GF-D8 (cell line): ENCODE data around the gene NKD1.

ENCODE experiments used
- DNase-seq: peaks from one replicate; lab custom pipeline; 2025; lab: John Stamatoyannopoulos, UW

NKD1 gene

DNA sequence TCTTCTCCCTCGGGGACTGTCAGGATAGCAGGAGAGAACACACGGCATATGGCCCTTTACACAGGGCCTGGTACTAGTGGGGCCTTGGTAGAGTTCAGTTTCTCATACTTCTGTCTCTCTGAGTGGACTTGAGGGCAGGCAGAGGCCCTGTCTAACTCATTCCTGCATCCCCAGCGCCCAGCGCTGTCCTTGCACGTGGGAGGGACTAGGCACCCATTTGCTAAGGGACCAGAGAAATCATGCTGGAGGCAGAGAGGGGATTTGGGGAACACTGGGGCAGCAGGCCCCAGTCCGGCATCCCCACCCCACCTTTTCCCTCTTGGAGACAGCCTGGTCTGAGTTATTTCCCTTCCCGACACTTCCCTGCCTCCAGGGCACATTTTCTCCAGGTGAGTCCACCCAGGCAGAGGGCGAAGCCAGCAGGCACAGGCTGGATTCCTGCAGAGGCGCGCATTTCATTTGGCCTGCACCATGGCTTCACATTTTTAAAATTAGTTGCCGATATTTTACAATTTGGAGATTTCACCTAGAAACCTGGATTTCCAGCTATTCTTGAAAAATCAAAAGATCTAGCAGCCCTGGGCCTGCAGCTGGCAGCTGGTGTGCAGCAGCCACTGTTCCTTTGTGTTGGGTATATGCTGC, 9.7 kb upstream of the NKD1 start:
- DNase-seq = no peak

DNA sequence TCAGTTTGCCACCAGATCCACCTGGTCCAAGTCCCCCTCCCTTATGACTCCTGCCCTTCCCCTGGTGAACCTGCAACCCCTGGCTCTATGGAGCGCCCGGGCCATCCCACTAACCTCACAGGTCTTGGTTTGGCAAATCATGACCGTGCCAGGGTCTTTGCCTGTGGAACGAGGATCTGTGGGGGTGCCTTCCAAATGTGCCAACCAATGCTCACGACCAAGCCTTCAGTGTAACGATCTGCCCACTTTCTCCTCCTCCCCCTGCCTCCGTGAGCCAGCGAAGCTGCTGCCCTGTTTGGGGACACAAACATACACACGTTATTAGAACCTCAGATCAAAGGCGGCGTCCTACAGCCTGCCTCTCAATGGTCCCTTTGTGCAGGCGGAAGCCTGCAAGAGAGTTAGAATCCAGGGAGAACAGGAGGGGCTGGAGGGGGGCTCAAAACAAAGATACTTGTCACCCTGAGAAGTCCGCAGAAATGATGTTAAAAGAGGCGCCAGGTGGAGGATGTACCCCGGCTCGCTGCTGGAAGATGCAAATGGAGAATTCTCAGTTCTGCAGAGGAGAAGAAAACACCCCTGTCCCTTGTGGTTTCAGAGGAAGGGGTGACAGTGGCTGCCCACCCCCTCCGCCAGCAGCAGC, 9.0 kb upstream of the NKD1 start:
- no peak for DNase-seq

DNA sequence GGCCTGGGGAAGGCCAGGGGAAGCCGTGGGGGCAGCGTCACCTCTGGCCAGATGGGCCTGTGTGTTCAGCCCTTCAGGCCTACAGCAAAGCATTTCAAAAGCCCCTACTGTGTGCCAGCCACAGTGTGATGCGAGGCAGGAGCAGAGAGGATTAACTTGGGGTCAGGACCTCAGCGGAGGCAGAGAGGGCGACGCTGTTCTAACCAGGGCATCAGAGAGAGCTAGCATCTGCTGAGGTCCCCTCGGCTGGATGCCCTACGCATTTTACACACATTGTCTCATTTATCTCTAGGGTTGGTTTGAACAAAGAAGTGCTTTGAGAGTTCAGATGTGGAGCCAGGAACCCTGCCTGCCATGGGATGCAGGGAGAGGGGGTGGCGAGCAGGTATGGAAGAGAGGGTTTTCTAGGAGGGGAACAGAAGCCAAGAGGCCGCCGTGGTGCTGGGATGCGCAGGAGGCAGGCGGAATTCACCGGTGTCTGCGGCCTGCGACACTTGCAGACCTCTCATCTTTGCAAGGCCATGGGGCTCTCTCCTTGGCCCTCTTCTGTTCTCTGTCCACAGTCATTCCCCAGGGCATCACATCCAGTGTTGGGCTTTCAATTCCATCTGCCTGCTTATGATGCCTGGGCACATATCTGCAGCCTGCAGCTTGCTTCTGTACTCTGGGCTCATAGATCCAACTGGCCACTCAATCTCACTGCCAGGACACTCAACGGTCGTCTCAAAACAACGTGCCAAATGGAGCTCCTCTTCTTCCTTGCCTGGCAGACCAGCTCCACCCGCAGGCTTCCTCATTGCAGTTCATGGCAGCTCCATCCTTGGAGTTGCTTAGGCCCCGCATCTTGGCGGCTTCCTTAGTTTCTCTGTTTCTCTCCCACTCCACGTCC, 8.1 kb upstream of the NKD1 start:
- DNase-seq = no peak

DNA sequence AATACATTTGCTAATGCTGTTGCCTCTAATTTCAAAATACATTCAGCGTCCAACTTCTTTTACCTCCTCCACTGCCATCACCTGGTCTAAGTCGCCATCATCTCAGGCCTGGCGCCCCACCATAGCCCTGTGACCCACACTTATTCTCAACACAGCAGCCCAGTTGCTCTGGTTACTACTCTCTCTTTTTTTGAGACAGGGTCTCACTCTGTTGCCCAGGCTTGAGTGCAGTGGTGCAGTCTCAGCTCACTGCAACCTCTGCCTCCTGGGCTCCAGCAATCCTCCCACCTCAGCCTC, 7.5 kb upstream of the NKD1 start:
- no peak for DNase-seq

DNA sequence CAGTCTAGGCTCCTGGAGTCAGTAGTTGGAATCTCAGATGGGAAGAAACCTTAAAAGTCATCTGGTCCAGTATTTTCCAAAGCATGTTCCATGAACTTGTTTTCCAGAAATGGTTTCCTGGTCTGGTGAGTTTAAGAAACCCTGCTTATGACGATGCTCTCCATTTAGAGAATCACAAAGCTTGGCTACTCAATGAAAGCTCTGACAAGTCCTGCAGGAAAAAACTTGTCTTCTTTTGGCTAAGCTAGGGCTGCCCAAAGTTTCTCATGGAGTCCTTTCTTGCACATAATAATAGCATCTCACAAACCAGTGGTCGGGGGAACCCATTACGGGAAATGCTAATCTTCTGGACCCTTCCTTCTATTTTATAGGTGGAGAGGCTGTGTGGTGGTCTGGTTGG, 5.5 kb upstream of the NKD1 start:
- no peak for DNase-seq

DNA sequence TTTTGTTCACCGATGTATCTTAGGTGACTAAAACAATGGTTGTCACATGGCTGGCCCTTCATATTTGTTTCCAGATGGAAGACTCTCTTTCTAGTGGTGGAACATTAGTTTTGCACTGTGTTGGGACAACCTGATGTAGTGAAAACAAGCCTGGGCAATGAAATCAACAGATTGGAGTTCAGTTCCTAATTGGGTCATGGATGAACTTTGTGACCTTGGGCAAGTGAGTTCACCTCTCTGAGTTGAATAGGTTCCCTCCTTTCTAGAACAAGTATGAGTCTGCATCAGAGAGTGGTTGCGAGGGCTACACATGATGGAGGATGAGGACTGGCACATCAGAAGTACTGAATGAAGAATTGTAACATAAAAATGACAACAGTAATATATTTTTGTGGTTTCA, 2.1 kb upstream of the NKD1 start:
- DNase-seq = no peak

DNA sequence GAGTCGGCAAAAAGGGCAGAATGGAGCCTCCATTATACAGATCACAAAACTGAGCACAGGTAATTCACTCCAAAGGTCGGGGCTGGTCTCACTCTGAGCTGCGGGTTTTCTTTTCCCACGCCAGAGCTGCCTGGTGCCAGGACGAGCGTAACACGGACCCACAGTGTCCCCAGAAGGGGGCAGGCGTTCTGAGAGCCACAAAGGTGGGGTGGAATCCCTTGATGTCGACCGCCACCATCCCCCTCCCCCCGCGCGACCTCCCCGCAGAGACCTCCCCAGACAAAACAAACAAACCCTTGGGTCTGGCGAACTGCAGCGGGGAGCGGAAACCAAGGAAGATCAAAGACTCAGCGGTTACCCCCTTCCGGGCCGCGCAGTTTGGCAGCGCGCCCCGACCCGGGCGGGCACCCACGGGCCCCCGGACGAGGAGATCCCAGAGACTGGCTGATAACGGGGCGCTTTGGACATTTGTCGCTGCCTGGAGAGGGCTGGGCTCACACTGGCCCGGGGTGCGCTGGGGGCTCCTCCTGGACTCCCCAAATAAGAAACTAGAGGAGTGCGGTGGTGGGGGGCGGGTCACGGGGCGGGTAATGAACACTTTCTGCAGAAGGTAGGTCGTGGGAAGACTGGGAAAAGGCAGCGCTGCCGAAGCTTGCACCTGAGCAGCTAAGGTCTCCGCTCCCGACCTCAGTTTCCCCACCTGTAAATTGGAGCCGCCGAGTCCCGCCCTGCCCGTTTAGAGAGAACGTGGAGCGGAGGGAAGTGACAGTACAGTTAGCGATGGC, 664 bp upstream of the NKD1 start:
- peak; percentile 2 for DNase-seq

DNA sequence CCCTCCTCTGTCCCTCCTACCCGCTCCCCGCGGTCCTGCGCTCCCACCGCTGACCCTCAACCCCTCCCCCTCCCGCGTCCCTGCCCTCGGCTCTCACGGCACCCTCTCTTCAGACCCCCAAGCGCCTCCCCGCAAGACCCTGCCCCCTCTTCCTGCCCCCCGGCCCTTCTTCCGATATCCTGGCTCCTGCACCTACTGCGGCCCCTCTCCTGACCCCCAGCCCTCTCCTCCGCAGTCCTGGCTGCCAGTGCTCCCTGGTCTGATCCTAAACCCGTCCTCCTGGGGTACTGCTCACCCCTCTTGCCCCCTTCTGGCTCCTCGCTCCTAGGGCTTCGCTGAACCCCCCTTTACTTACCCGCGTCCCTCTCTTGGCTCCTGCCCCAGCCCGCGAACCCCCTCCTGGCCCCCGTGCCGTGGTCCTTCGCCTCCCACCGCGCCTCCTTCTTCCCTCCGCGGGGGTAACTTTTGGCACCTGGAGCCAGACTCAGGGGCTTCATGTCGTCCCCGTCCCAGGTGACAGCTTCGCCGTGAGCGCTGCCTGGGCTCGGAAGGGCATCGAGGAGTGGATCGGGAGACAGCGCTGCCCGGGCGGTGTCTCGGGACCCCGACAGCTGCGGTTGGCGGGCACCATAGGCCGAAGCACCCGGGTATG, 839 bp downstream of the NKD1 start:
- no peak for DNase-seq

DNA sequence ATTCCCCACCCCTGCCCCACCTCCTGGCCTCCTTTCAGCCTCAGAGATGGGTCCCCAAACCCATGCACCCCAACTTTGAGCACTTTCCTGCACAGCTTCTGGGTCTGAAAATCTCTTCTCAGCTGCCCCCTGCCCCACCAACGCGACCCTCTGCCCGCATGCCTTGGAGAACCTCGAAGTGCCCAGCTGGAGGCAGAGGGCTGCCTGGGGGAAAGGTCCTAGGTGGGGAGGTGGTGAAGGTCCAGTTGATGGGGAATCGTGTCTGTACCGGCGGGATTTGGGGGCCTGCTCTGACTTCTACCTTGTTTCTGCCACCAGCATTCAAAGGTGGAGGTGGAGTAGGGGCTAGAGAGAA, 1.3 kb downstream of the NKD1 start:
- DNase-seq = no peak

DNA sequence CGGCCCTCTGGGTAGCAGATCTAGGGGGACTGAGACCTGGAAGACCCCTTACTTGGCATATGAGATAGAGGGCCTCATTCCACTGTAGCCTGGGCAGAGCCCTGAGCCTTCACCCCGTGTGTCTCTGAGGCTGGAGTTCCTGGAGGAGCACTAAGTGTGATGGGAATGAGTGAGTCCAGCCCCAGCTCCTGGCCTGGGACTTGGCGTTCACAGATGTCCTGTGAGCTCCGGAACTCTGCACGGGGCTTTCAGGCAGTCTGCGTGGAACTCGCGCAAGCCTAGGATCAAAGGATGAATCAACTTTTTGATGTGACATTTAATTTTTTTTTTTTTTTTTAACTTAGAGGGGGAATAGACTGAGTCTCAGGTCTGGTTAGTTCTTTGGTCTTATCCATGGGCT, 1.8 kb downstream of the NKD1 start:
- no peak for DNase-seq

DNA sequence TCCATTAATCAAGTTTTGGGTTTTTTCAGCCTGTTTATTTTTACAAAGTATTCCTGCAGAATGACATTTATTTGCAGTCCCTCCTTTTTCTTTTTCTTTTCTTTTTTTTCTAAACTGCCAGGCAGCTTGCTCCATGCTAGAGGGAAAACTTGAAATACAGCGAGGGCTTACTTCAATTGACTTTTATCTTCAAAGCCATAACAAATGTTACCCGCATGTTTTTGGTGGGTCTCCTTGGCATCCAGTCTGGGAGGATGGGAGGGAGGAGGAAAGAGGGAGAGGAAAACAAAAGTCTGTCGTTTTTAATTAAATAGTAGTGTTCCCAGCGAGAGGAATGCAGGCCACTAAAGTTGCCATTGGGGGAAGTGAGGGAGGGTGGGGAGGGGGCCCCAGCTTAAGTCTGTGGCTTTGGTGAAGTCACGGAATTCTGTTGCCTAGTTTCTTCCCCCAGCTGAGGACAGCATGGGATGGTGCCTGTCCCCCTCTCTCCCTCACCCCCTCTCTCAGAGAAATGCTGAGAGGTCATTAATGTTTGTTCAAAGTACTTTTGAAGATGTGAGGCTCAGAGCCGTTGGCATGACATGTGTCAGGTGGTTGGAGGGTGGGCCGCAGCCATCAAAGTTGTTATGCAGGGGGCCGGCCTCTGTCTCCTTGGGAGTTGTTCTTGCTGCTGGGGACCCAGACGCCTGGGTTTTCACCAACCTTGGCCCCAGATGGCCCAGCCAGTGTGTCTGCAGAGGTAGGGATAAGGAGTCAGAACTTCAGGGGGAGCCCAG, 2.9 kb downstream of the NKD1 start:
- no peak for DNase-seq

DNA sequence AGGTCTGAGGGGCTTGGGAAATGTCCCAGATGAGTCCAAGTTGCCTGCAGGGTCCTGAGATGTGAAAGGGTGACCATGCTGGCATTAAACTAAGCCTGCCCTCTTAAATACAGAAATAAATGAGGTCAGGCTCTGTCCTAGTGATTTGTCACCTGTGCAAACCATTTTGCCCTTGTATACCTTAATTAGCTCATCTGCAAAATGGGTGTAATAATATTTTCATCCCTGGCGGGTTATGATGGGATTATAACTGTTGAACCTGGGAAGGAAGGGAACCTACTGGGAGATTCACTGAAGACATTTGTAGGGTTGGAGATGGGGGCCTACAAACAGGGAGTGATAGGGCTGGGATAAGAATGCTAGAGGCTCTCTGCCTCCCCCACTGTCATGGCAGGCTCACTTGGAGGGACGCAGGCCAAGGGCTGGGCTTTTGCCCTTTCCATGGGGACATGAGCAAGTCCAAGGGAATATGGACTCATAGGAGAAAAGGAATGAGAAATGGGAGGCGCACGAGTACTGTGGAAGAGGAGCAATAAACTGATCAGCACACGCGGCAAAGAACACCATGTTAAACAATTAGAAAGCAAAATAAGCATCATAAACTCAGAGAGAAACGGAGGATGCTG, 4.4 kb downstream of the NKD1 start:
- DNase-seq = no peak

DNA sequence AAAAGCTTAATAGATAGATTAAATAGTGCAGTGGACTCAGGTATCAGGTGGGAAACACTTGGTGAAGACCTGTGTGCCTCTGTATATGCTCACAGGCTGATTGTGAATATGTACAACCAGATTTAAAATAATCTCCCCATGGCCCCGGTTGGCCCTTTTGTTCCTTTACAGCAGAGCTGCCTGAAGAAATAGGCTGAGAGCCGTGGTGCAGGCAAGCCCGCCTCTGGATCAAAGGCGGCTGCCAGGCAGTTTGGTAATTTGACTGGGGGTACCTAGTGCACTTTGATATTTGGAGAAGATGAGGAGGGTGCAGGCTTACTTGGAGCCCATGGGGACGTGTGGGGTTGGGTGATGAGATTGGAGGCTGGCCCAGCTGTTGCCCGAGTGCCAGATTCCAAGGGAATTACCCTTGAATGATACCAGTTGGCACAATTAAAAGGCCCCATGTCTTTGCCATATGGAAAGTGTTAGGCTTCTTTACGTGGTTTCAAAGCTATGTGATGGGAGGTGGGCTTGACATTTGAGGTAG, 5.0 kb downstream of the NKD1 start:
- DNase-seq = no peak

DNA sequence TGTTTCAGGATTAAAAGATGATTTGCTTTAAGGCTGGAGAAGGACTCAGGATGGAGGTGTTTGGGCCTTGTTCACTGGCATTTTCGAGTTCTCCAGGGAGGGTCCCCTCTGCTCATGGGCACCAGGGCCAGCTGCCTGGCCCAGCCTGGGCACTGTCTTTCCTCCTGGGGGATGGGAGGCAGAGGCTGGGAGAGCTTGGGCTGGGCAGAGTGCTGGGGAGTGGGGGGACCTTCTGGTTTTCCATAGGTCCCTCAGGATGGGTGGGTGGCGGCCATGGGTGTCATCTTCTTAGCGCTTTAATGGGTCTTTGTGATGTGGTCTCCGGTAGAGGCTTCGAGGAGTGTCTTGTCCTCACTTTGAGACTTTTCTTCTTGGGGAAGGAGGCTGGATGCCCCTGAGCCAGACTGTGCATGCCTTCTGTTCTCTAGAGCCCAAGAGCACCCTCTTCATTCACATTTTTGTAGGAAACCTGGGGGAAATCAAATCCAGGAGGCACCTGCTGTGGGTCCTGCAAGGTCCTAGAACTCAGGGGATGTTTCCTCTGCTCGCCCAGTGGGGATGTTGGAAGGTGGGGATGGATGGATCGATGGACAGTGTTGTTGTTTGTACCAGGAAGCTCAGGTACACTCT, 5.7 kb downstream of the NKD1 start:
- no peak for DNase-seq

DNA sequence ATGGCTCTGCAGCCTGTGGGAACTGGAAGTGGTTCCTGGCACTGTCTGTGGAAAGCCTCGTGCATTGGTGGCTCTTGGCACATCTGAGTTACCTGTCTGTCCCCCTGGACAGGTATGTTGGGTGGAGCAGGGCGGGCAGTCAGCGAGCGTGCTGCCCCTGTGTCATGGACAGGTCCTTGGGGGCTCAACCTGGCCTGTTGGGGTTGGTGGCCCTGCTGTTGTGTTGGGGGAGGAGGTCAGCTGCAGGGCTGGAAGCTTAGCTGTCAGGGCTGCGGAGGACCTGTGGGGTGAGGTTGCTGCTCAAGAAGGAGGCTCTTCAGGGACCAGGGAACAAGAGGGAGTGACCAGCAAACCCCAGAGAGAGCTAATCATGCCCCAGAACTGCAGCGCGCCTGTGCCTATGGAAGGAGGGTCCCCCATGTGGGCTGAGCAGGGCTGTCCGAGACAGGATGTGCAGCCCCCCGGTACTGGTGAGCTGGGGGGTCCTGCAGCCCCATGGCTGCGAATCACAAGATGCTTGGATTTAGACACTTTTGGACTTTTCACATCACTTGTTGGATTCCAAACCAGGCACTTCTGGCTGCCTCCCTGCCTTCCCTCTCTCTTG, 7.2 kb downstream of the NKD1 start:
- no peak for DNase-seq

DNA sequence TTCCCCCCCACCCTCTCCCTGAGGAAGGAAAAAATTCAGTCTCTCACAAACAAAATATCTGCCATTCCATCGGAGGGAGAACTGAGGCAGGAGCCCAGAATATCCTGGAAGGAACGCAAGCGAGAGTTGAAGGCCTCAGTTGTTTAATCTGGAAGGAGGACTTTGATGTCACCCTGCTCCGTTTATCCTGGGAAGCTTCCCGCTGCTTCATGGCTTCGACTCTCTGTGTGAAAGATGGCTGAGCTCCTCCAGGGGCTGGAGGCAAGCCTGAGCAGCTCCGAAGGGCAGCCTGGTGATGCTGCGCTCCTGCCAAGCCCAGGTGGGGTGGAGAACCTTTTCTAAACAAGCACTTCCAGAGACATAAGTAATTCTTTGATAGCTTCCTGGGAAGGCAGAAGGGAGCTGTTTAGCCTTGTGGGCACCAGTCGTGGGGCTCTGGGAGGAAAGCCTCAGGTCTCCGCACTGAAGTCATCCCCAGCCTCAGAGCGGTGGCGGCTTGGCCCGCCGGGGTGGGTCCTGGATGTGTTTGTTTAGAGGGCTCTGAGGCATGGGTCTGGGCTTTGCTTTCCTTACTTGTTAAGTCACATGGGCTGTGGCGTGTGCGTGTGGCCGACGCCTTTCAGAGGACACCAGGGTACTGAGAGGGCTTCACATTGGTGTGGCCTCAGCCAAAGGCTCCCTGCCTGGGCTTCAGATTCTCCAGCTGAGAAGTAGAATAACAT, 7.9 kb downstream of the NKD1 start:
- no peak for DNase-seq

DNA sequence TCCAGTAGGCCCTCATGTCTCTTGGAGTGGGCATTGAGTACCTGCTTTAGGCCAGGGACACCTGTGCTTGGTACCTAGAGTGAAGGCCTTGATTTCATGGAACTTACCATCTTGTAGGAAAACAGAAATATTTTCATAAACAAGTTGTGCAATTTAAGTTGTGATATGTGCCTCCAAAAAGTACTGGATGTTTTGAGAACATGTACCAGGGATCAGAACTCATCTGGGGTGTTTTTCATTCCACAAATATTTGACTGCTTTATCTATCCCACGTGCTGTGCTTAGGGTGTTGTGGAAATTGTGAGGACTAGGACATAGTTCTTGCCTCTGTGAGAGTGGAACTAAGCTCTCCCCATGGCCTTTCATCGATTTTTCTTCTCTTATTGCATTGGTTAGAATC, 8.8 kb downstream of the NKD1 start:
- DNase-seq = no peak

DNA sequence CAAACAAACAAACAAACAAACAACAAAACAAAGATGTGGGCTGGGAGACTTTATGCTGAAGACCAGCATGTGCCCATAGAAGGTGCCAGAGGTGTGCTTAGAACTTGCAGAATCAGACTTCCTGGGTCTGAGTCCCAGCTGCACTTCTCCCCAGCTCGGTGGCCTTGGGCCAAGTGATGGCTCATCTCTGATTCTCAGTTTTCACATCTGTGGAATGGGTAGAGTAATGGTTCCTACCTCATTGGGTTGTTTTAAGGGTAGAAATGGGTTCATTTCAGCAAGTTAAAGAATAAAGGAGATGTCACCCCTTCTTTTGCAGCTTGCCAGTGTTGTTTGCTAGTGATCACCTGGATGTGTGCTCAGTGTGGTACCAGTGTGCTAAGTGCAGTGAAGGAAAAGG, 10.7 kb downstream of the NKD1 start:
- DNase-seq = no peak

DNA sequence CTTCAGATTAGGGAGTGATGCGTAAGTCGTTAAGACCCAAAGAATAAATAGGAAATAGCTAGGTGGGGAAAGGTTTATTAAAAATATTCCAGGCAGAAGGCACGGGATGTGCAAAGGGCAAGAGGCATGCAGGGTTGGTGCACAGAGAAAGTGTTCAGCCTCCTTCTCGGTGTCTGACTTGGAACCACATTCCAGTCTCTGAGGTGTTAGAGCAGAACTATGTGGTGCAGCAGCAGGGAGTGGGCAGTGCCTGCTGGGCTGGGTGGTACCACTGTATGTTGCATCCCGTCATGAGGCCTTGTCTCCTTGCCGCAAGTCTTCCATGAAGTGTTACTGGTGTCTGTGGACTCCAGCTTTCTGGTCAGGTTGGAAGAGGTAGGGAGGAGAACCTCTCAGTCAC, 11.1 kb downstream of the NKD1 start:
- no peak for DNase-seq
